HG03378 (cell line): ENCODE results near the gene ZNF697.

Experiments
- ATAC-seq: cut with Tn5 transposase; IDR thresholded peaks from one replicate; pipeline ENCODE4 v1.9.1; 2021; ENCODE audit warnings: mild to moderate bottlenecking, moderate library complexity; ENCODE audit not compliant: unreplicated experiment

ZNF697 gene

GRCh38 chr1:119664067-119664466 is 16.0 kb upstream of the ZNF697 start:
- no peak for ATAC-seq

- peak; percentile 76 for ATAC-seq
Measured at GRCh38 chr1:119662034-119662437, 14.0 kb upstream of the ZNF697 start.

- ATAC-seq = peak; percentile 60
Measured at GRCh38 chr1:119660253-119661083, 12.4 kb upstream of the ZNF697 start.

- ATAC-seq = no peak
Measured at GRCh38 chr1:119659628-119660027, 11.6 kb upstream of the ZNF697 start.

DNA sequence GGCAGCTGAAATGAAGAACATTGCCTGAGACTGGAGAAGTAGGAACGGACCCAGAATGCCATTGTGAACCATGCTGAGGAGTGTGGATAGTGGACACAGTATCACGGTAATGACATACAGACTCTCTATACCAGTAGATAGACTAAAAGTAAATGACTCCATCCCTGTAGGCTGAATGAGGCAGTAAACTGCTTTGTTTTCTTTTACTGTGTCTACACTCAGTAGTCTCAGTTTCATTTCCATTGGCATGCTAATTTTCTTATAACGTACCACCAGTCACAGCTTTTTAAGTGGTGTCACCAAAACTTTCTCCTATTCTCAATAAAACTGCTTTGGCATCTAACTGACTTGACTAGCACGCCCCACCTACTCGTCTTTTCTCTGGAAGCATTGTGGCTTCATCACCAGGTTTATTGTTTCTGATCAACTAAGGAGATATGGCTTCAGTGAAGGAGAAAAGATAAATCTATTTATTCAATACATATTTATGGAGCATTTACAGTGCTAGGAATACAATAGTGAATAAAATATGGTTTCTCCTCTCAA is 8.4 kb upstream of the ZNF697 start:
- ATAC-seq = peak; percentile 46

DNA sequence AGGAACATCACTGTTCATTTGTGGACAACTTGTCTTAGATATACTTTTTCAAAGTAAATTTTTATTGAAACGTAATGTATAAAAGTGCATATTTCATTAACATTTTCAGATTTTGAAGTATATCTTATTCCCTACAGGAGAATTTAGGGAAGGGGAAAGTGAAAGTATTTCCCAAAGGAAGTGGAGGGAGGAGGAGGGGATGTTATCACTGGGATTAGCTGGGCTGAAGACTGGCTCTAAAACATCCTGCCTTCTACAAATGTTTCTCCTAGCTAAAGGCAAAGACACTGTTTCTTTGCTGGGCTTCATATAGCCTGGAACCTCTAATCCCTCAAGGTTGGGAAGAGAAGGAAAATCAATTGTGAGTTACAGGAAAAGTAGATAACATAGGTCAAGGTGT is 7.1 kb upstream of the ZNF697 start:
- ATAC-seq = no peak

DNA sequence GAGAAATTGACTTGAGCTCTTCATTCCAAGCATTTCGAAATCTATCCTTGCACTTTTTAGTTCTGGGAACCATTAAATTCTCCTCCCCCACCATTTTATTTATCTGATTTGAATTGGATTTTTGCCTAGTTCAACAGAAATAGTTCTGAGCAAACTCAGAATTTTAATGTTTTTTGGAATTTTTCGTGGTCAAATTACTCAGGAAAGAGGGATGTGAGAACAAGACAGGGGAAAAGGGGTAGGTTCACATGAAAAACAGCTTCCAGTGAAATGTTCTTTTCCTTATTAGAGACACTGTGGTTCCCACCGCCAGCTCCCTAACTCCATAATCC is 5.7 kb upstream of the ZNF697 start:
- ATAC-seq = no peak

- ATAC-seq = no peak
Measured at GRCh38 chr1:119653135-119653838, 5.2 kb upstream of the ZNF697 start.

DNA sequence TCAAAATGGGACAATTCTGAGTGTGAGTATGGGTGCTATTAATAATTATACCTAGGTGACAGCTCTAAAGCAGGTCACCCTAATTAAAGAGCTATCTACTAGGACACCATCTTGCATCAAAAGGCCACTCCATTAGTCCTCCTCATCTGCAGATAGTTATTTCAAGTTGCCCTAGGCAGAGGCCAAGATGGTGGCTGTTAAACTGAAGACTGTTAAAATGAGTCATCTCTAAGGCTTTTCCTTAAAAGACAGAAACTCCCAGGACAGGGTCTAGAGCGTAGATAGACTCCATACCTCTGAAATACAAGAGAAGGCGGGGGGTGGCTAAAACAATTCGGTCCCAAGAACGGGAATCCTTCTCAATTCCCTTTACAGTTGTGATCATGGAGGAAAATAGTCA is 4.5 kb upstream of the ZNF697 start:
- ATAC-seq = no peak

DNA sequence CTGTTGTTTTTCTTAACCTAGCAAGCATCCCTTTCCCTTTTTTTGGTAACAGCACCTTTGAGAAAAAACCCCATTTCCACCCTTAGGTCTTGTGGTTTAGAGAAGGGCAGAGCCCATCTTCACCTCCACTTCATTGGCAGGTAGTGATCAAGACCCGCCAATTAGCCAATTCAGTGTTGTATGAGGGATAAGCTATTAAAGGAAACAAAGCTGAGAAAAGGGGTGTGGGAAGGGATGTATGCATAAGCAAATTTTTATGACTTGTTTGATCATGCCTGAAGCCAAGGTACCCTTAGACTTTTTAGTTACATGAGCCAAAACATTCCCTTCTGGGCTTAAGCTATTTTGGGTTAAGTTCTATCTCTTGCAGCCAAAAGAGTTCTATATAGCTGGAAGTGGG is 3.6 kb upstream of the ZNF697 start:
- no peak for ATAC-seq

GRCh38 chr1:119651133-119651532 is 3.1 kb upstream of the ZNF697 start:
- ATAC-seq = no peak

GRCh38 chr1:119648620-119649004 is 546 bp upstream of the ZNF697 start:
- no peak for ATAC-seq

GRCh38 chr1:119647228-119647733 is 785 bp downstream of the ZNF697 start:
- no peak for ATAC-seq

DNA sequence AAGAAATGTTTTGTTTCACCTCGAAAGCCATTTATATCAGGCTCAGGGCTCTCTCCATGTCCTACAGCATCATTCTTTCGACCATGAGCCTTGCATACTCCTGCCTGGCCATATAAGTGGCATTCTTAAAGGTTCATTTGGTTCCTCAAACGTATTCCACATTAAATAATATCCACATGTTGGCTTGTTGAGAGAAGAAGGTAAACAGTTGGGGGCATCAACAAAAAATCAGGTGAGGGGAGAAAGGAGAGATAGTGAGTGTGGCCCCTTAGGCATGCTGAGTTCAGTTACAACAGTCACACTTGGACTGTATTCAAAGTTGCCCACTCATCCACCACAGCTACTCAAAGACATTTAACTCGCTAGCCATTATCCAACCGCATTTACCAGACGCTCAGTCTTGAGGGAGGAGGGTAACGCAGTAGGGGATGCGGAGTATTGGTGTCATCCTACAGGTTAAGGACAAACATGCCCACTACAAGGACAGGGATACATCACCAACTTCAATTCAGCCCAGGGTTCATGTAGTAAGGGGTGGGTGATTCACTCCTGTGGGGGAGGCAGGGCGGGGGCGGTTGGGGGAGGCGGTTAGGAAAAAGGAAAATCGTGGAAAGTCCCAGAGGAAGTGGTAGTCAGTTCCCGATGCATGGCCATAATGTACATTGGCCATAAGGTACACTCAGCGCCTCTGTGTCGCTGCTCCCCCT is 1.4 kb downstream of the ZNF697 start:
- no peak for ATAC-seq

DNA sequence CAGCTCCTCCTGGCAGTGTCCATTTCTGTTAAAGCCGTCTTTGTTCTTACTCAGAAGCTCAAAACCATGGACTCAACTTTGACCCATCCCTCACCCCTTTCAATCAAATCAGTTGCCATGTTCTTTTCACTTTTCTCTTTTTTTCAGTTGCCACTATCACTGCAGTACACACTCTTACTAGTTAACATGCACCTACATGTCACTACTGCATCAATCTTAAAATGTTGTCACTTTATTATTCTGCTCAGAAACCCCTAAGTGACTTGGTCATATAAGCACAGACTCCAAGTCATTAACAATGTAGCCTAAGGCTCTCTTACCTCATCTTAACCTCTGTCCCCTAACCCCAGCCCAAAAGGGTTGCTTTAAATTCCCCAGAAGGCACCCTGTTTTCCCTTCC is 9.0 kb downstream of the ZNF697 start:
- ATAC-seq = no peak

DNA sequence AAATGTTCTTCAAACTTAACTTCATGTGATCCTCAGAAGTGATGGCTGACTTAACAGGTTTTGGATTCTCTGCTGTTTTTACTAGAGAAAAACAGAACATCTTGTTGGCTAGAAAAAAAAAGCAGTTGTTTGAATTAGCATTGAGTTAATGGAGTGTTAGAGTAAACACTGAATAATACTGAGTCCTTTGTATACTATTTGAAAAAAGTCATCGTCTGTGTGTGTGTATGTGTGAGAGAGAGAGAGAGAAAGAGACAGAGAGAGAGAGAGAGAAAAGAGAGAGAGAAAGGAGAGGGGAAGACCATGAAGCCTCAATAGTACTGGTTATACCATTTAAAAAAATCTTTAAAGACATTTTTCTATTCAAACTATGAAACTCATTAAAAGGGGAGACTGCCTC is 10.4 kb downstream of the ZNF697 start:
- no peak for ATAC-seq

DNA sequence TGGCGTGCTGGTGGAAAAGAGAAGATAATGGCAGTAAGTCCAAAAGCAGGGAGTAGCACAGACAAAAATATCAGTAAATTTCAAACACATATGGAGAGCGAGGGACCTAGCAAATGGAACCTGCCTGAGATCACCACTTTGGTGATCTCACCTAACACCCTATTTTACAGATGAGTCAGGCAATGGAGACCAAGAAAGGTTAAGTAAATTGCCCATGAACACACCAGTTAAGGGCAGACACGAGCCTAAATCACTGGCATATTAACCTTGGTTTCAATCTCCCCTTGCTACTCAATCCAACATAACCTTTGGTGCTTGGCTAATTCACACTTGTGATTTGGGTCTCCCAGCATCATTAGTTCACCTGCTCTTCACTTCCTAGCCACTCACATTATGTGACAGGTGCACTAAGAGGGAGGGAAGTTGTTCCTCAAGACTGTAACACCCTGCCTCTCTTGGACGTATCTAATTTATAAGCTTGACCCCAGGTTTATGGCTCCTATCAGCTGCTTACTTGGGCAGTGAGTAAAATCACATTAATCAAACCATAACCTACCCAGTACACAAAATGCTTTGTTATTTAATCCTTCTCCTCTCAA is 11.5 kb downstream of the ZNF697 start:
- ATAC-seq = no peak

GRCh38 chr1:119635811-119636390 is 12.2 kb downstream of the ZNF697 start:
- peak; percentile 52 for ATAC-seq

DNA sequence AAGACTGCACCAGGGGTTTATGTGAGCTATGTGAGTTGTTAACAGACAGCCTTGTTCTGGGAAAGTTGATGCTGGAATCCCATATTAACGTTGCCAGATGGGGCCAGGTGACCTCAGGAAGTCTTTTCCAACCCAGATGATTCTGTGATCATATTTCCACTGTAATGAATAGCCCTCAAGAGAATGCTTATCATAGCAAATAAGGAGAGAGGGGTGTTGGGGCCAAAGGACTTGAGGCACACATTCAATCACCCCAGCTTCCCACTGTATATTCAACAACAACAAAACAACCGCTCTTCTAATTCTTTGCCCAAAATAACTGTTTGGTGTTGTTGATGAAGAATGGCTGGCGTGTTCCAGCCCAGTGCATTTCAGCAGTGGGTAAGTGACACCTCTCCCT is 14.1 kb downstream of the ZNF697 start:
- ATAC-seq = no peak

DNA sequence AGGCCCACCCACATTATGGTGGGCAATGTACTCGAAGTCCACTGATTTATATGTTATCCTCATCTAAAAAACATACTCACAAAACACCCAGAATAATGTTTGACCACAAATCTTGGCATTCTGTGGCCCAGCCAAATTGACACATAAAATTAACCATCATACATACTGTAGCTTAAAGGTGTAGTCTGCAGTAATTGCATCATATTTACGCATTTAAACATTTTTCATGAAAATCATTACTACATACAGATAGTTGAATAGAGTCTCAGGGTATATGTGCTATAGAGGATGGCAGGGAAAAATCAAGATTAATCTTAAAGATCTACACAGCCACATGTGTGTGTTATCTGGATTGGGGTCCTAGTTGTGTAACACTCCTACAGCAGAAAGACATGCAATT is 14.5 kb downstream of the ZNF697 start:
- ATAC-seq = no peak

DNA sequence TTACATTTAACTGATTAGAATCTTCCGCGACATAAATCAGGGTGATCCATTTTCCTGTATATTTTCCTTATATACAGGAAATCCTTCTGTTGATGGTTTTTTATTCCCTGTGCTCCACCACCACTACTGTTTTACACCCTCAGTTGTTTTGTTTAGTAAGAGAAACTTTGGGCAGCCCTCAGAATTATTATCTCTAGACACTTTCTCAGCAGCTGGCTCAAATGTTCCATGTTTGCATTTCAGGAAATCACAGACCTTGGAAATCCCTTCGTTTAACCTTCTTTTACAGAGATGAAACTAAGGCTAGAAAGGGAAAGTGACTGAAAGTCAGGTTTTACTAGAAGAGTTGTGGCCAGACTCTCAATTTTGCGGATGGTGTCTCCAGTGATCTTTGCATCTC is 15.2 kb downstream of the ZNF697 start:
- ATAC-seq = no peak
